HG03354 (cell line): Measurements from ENCODE around the gene SLC22A23.

Experiments used
- ATAC-seq: cut with Tn5 transposase; IDR thresholded peaks from one replicate; pipeline ENCODE4 v1.9.1; 2021; ENCODE audit warnings: mild to moderate bottlenecking; ENCODE audit not compliant: unreplicated experiment, poor library complexity, severe bottlenecking

Gene SLC22A23

GRCh38 chr6:3359101-3359752 is 97.6 kb downstream of the SLC22A23 start:
- no peak for ATAC-seq

DNA sequence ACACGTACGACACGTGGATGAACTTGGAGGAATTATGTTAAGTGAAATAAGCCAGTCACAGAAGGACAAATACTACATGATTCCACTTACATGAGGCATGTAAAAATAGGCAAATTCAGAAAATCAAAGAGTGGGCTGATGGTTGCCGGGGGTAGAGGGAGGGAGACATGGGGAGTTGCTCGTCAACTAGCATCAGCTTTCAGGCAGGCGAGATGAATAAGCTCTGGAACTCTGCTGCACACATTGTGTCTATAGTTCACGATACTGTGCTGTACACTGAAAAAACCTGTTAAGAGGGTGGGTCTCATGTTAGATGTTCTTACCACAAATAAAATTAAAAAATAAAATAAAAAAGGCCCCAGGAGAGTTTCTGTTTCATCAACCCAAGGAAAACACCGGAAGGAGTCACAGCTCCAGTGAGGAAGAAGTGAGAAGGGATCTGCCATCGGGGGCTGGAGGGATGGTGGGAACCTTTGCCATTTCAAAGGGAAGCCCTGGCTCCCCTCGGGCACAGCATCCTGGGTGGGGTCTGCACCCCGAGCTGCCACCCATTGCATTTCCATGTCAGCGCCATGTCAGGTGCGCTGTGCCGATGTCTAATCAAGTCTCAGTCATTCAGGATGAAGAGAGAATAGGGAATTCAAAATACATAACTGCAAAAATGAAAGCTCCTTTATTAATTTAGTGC is 98.3 kb downstream of the SLC22A23 start:
- ATAC-seq: no peak

DNA sequence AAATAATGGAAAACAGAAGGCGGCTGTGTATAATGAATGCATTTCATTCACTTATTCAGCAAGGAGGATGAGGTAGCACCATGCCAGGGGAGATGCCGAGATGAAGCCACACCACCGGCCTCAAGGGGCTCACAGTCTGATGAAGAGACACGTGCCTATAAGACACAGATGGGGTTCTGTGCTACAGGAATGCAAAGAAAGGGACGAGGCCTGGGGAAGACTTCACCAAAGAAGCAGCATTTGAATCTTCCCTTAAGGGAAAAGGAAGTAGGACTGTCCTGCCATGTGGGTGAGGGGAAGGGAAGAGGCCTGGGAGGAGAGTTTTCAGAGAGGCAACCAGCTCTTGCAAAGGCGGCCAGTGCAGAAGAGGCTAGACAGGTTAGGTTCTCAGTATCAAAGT is 99.2 kb downstream of the SLC22A23 start:
- no peak for ATAC-seq

DNA sequence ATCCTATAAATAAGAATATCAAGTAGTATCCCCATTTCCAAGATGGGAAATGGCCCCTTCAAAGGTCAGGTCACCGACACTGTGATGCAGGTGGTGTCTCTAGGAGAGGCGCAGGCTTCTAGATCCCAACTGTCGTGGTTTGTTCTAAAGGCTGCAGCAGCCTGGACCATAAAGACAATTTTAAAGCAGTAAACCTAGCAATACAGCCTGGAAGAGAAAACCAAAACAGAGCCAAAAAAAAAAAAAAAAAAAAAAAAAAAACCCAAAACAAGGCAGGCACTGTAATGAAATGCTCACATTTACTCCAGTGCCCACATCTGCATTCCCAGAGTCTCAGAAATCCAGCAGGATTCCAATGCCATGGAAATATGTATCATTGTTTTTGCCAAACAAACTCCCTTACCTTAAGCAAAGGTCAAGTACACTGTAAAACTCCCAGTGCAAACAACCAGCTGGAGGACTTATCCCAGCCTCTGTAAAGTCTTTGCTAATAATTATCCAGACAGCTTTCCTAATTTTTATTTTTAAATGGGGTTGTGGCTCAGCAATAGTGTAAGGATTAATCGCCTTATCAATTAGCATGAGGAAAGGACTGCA is 99.9 kb downstream of the SLC22A23 start:
- ATAC-seq: no peak

- ATAC-seq: peak; percentile 94
These were observed 100.6 kb downstream of the SLC22A23 start for GRCh38 chr6:3356056-3356823.

DNA sequence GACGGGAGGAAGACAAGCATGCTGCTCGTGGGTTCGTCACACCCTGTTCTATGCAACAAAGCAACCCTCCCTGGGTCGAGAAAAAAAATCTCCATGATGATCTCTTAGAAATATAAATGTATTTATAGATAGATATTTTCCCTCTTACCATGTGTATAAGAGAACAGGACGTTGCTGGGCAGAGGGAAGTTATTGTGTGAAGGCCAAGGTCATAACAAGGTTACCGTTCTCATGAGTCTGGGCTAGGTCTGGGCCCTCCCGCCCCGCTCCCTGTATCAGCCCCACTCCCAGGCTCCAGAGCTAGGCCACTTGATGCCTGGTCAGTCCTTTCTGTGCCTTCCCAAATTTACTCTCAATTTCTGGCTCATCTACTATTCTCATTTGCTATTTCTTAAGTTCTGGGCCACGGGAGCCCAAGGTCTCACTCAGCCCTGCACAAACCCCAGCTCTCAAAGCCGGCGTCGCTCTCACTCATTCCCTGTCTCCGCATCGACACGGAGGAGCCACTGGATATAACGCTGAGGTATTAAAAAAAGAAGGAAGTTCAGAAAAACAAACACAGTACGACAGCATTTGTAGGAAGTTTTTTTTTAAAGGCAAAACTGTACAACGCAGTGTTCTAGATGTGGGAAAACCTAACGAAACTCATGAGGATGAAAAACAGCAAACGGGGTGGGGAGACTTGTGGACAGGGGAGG is 101.3 kb downstream of the SLC22A23 start:
- ATAC-seq: no peak

DNA sequence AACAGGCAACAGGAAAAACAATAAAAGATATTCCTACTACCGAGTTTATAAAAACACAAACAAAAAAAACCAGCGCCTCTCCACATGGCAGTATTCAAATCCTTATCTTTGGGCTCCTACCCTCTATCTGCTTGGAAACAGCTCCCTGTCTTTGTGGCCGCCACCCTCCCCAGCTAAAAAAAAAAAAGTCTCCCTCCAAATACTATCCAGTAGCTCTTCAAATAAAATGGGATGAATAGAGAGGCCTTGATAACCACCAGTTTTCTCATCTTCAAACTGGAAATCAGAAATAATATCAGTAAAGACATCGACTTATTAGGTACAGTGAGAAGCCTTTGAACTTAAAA is 101.9 kb downstream of the SLC22A23 start:
- no peak for ATAC-seq

GRCh38 chr6:3353939-3354338 is 102.9 kb downstream of the SLC22A23 start:
- no peak for ATAC-seq

- no peak for ATAC-seq
These were observed 103.5 kb downstream of the SLC22A23 start for GRCh38 chr6:3353213-3353903.

- no peak for ATAC-seq
These were observed 104.2 kb downstream of the SLC22A23 start for GRCh38 chr6:3352678-3353077.

DNA sequence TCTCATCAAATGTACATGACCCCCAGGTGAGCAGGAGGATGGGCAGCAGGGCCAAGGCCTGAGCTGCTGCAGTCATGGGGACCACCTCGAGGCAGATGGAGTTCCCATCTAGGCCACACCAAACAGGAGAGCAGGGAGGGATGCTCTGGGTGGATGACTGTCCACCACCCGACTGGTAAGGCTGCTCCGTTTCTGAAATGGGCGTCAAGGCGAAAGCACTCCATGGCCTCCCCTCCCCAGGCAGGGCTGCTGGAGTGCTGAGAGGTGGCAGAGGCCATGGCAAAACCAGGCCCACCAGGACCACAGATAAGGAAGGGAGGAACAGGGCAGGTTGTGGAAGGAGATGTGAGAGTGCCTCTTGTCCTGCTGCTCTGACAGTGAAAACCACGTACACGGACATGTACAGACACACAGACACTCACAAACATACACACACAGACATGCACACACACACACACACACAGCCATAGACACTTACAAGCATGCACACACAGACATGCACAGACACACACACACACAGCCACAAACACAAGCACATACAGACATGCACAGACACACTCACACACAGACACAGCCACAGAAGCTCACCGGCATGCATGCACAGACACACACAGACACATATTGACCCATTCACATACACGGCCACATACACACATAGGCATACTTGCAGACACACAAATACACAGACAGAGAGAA is 104.9 kb downstream of the SLC22A23 start:
- ATAC-seq: no peak

- ATAC-seq: no peak
These were observed 105.7 kb downstream of the SLC22A23 start for GRCh38 chr6:3351105-3351676.

GRCh38 chr6:3350252-3350796 is 106.5 kb downstream of the SLC22A23 start:
- ATAC-seq: no peak

- no peak for ATAC-seq
These were observed 107.2 kb downstream of the SLC22A23 start for GRCh38 chr6:3349388-3350251.

GRCh38 chr6:3348821-3349220 is 108.0 kb downstream of the SLC22A23 start:
- ATAC-seq: no peak

DNA sequence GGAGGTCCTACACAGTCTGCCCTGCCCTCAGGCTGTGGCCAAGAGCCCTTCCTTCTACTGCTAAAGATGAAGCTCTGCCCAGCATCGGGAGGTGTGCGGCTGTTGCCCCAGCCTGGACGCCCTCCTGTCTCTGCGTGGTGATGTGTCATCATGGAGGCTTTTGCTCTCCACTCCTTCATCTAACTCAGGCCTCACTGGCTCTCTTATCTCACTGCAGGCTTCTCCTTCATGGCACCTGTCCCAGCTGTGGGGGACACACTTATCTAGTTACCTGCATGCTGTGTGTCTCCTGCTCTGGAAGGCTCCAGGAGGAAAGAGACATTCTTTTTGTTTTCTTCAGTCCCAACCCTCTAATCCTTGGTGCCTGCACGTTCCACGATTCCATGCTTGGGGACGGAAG is 109.0 kb downstream of the SLC22A23 start:
- ATAC-seq: no peak

- ATAC-seq: no peak
These were observed 109.6 kb downstream of the SLC22A23 start for GRCh38 chr6:3347247-3347646.
